GM04504 (cell line): Measurements from ENCODE around the gene MAN1B1.
A peak's percentile ranks its signal among the peaks of the same experiment; 100 is the strongest.

Experiments
- DNase-seq: peaks from one replicate; pipeline ENCODE4 v3.0.0-alpha.2; 2012; ENCODE audit warnings: low read depth

The MAN1B1 gene

DNA sequence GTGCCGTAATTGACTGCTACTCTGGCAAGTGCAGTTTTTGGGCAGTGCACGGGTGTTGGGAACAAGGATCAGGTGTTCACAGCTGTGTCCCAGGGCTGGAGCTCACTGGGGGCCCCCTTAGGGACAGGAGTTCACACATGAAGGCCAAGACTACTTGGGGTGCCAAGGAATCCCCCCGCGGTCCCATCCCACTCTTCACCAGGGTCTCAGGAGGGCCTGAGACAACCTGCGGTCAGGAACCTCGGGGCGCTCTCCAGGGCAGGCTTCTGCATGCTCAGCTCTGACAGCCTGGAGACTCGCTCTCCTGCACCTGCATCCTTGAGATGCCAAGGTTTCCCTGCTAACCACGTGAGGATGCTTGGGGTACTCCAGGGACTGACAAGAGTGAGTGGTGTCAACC is 2.3 kb upstream of the MAN1B1 start:
- no peak for DNase-seq

DNA sequence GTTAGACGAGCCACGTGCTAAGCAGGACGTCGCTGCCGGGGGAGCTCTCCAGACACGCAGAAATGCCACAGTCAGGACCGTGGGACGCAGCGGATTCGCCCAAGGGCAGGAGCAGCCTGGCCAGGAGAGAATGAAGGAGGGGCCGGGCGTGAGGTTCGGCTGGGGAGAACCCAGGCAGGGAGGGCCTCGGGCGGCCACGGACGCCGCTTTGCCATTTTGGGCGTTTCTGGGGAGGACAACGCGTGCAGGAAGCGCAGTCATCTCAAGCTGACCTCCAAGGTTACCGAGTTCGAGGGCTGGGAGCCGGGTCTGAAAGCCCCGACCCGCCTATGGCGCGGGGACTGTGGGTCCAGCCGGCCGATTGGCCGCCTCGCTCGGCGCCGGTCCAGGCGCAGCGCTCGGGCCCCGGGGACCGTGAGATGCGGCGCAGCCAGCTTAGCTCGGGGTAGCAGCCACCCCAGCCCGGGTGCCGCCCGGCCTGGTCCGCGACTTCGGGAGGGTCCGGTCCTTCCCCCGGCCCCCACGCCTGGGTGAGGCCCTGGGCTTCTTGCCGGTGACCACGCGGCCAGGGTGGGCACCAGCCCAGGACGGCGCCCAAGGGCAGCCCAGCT is 760 bp upstream of the MAN1B1 start:
- peak; percentile 32 for DNase-seq

DNA sequence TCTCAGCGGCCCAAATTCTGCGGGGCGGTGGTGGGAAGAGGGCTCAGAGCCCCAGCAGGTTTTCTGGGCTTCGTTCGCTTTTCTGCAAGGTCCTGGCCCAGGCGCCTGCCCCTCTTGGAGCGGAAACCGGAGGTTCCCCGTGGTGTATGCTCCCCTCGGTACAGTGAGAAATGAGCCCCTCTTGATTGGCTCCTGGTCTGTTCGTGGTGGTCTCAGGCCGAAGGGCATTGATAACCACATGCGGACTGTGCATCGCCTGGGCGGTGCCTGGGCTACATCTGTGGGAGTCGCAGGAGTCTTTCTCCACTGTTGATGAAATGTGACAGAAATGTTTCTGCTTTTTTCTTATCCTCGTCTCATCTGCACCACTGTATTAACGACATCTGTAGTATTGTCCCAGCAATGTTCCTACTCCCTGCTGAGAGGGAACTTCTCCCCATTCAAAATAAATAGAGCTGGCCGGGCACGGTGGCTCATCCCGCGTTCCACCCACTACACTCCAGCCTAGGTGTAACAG is 682 bp downstream of the MAN1B1 start:
- DNase-seq, result no peak

DNA sequence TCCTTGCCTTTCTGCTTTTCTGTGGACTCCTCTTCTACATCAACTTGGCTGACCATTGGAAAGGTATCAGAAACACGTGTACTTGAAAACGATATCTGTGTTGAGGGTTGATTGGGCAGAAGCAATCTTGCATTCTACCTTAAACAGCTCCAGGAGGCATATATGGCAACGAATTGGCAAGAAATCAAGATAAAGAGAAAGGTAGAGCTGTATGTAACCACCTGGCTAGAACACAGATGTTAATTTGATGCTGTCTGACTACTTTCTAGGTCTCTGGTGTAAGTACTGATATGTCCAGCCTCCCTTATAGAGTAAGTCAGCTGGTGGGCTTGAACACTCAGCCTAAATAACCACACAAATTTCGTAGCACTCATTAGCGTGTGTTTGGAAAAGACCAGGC is 1.3 kb downstream of the MAN1B1 start:
- no peak for DNase-seq

DNA sequence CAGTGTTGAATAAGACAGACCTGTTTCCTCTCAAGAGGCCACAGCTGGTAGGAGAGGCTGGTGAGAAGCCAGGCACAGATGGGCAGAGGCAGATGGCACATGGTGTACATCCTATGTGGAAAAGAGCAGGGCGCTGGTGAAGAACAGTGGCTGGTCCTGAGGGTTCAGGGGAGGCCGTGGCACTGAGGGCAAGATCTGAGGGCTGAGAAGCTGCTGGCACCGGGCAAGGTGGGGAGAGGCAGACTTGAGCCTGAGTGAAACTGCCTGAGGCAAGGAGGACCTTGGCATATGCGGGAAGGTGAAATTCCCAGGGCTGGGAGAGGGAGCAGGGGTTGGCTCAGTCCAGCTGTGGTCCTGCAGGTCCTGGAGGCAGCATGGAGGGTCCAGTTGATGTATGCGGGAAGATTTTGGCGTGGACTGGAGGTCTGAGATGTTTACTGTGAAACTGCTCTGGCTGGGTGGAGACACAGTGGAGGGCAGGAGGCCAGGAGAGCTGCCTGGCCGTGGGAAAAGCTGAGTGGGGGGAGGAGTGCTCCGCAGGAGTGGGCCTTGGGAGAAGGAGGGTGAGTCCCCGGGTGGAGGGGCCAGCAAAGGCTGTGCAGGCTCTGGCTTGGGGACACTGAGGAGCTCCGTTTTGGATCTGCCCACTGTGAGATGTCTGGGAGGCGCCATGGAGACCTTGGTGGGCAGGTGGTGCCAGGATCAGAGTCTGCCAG is 2.6 kb downstream of the MAN1B1 start:
- no peak for DNase-seq

DNA sequence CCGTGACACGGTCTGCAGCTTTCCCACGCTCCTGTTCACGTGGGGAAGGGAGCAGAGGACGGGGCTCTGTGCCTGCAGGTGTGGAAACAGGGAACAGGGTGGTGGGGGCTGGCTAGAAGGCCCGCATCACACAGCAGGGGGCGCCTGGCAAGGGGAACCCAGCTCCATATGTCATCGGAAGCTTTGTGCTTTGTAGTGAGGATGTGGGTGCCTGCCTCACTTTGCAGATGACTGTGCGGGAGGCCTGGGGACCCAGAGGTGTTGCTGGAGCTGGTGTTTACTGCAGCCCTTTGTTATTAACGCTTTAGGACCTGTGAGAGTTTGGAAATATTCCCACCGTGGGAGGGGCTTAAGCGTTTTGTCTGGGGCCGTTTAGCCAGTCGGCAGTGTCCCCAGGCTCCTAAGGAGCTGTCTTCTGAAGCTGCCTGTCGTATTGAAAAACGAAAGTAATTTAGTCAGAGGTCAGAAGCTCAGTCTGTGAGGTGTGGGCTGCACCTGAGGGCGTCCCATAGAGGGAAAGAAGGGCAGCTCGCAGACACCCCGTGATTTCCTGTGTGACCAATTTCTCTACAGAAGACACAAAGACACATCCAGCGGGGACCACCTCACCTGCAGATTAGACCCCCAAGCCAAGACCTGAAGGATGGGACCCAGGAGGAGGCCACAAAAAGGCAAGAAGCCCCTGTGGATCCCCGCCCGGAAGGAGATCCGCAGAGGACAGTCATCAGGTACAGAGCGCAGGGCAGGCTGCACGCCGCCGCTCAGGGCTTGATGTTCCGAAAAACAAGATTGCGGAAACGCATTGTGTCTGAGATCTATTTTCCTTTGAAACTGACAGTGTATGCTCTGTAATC is 9.1 kb downstream of the MAN1B1 start:
- no peak for DNase-seq

DNA sequence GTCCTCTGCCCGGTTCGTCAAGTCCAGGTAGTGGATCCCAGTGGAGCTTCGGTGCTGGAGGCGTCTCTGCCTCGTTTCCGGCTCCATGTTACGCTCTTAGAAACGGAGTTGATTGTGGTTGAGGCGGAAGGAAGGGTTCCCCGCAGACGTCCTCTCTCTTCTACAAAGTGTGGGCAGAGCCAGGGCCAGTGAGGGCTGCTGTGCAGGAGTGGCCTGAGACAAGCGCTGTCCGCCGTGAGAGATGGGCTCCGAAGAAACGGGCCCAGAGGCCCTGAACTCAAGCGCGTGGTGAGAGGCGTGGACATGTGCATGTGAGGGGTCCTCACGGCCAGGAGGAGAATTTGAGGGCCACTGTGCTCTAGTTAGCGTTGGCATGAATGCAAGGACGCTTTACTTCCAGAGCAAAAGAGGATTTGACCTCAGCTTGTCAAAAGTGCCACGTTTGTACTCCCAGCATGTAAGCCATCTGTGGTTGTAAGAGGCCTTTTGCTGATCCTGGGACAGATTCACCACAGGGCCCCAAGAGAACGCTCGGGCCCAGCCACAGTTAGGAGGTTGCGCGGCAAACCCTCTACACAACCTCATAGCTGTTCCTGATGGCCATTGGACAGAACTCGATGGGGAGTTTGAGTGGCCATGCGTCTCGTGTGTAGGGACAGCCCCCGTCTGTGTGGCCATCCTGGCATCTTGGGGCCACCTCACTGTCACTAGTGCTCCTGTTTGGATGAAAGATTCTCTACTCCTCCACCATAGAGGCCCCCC is 10.2 kb downstream of the MAN1B1 start:
- no peak for DNase-seq

DNA sequence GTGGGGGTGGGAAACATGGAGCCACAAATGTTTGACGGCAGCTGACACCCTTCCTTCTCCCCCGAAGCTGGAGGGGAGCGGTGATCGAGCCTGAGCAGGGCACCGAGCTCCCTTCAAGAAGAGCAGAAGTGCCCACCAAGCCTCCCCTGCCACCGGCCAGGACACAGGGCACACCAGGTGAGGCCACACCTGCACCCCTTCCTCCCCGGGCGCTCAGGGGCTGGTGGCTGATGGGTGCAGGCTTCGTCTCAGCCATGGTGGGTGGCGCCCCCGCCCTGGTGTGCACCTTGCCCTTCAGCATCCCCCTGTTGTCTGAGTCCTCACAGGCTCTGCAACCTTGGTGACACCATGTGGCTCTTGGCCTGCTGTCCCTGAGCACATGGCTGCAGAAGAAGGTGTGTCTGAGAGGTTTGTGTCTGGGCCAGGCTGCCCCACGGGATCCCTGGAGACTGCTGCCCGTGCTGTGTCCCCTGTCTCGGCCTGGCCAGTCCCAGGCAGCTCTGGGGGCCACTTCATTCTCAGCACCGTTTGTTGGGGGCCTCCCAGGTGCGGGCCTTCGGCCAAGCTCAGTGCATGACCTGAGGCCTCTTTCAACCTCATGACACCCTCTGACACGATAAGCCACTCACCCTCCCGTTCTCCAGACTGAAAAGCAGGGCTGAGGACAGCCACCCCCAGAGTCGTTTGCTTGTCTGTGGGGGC is 11.1 kb downstream of the MAN1B1 start:
- no peak for DNase-seq

DNA sequence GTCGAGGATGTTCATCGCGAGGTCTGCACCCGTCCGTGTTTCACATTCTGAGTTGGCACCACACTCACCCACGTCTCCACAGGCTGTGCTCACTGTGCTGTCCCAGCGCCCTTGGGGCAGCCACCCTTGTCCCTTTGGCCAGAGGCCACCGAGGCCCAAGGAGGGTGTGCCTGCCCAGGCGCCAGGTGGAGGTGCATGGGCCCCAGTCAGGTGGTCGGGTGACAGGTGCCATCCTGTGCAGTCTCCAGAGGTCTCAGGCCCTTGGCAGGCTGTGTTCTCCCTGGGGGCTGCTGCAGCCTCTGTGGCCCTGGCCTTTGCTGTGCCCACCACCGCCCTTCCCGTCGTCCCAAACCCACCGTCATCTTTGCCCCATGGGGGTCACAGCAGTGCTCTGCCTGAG is 12.4 kb downstream of the MAN1B1 start:
- DNase-seq, result no peak

DNA sequence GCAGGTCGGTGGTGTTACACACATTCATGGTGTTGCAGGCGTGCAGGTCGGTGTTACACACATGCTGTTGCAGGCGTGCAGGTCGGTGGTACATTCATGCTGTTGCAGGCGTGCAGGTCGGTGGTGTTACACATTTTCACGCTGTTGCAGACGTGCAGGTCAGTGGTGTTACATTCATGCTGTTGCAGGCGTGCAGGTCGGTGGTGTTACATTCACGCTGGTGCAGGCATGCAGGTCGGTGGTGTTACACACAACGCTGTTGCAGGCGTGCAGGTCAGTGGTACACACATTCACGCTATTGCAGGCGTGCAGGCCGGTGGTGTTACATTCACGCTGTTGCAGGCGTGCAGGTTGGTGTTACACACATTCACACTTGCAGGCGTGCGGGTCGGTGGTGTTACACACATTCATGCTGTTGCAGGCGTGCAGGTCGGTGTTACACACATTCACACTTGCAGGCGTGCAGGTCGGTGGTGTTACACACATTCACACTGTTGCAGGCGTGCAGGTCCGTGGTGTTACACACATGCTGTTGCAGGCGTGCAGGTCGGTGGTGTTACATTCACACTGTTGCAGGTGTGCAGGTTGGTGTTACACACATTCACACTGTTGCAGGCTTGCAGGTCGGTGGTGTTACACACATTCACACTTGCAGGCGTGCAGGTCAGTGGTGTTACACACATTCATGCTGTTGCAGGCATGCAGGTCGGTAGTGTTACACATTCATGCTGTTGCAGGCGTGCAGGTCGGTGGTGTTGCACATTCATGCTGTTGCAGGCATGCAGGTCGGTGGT is 16.6 kb downstream of the MAN1B1 start:
- no peak for DNase-seq

DNA sequence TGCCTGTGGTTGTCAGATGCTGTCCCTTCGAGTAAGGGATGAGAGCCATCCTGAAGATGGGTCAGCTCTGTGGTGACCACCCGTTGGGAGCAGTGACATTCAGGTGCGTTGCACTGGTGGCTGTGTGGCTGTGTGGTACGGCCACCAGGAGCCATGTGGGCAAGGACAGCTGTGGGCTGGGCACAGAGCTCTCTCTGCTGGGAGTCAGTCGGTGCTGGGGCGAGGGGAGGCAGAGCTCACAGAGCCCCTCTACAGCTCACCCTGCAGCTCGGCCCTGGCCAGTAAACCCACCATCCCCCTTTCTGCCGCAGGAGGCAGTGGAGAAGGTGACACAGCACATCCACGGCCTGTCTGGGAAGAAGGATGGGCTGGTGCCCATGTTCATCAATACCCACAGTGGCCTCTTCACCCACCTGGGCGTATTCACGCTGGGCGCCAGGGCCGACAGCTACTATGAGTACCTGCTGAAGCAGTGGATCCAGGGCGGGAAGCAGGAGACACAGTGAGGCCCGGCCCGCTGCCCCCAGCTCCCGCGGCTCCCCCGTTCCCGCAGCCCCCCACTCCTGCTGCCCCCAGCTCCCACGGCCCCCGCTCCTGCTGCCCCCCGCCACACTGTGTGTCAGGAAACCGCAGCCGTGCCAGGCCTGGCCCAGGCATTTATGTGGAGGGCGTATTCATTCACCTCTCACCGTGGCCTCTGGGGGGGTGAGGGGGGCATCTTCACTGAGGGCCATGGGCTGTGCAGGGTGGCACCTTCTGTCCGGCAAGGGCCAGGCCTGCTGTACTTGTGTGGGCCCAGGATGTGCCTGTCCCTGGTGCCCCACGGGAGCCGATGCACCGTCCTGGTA is 19.3 kb downstream of the MAN1B1 start:
- DNase-seq, result no peak

DNA sequence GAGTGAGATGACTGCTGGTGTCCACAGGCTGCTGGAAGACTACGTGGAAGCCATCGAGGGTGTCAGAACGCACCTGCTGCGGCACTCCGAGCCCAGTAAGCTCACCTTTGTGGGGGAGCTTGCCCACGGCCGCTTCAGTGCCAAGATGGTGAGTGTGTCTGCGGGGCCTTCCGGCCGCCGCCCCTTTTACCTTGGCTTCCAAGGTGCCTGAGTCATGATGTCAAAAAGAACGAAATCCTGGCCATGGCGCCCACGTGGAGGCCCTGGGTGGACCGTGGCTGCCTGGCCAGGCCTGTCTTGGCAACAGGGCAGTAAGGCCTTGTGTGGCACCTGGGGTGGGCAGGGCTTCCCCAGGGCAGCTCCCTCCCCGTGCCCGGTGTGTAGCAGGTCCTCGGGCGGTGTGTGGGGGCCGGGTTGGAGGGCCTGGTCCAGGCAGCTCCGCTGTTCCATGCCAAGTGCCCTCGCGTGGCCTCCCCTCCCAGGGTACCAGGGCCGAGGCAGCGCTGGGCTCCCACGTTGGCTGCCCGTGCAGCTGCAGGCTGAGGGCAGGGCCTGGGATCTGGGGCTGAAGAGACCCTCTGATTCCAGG is 20.0 kb downstream of the MAN1B1 start:
- no peak for DNase-seq

DNA sequence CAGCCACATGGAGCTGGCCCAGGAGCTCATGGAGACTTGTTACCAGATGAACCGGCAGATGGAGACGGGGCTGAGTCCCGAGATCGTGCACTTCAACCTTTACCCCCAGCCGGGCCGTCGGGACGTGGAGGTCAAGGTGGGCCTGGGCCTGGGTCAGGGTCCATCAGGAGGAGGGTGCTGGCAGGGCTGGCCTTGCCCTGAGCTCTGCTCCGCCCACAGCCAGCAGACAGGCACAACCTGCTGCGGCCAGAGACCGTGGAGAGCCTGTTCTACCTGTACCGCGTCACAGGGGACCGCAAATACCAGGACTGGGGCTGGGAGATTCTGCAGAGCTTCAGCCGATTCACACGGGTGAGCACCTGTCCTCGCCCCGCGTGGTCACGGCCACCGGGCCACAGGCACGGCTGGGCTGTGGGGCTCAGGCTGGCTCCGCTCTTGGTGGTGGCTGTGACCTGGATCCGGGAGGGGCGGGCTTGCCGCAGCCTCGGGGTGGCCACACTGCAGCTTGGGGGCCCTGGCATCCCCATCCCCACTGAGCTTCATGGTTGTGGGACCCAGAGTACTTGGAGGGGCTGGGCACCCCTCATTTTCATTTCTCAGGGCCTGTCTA is 20.6 kb downstream of the MAN1B1 start:
- DNase-seq, result no peak

DNA sequence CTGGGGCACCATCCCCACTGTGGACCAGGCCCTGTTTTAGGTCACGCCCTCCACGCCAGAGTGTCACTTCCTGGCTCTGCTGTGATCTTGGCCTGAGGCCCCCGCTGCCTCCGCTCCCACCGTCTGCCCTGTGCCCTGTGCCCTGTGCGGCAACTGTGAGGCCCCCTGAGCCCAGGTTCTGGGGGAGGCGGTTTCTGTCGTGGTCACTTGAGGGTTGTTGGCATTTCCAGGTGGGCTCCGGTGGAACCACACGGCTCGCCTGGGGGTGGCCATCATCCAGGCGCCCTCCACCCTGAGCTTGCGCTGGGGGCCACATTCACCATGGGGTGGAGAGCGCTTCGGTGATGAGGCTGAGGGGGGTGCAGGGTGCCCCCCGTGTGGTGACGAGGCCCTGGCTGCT is 21.2 kb downstream of the MAN1B1 start:
- no peak for DNase-seq

DNA sequence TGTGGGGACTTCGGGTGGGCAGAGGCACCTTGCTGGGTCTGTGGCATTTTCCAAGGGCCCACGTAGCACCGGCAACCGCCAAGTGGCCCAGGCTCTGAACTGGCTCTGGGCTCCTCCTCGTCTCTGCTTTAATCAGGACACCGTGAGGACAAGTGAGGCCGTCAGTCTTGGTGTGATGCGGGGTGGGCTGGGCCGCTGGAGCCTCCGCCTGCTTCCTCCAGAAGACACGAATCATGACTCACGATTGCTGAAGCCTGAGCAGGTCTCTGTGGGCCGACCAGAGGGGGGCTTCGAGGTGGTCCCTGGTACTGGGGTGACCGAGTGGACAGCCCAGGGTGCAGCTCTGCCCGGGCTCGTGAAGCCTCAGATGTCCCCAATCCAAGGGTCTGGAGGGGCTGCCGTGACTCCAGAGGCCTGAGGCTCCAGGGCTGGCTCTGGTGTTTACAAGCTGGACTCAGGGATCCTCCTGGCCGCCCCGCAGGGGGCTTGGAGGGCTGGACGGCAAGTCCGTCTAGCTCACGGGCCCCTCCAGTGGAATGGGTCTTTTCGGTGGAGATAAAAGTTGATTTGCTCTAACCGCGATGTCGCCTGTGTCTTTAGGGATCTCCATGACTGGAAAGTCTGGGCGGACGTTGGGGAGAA is 21.9 kb downstream of the MAN1B1 start:
- no peak for DNase-seq

DNA sequence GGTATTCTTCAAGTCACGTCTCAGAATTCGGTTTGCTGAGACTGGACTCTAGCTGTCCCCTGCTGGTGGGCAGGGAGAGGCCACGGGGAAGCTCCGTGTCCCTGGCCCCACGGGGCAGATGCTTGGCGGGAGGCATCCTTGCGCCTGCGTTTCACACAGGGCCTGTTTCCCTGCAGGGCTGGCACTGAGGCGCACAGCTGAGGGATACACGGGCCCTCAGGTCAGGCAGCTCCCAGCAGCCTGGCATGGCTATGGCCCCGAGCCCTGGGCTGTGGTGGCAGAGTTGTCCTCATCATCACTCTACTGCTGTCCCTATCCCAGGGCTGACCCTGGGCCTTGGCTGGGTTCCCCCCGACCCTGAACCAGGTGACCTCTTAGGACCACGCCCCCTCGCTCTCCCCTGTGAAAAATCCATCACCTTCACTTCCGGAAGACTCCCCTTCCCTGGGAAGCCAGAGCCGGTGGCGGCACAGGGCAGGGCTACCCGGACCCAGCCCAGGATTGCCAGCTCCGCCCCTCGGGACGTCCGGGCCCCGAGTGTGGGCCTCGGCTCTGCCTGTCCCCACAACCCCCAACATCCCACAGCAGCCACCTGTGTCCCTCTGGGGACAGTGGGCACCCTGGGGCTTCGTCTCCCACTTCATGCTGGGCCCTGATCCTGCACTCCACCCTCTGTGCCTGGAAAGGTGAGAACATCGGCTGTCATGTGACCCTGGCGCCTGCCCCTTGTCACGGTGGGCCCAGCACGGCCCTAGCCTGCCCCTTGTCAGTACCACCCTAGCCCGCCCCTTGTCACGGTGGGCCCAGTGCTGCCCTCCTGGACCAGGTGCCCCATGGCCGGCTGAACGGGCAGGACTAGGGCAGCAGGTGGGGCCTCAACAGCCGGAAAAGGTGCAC is 22.7 kb downstream of the MAN1B1 start:
- no peak for DNase-seq

DNA sequence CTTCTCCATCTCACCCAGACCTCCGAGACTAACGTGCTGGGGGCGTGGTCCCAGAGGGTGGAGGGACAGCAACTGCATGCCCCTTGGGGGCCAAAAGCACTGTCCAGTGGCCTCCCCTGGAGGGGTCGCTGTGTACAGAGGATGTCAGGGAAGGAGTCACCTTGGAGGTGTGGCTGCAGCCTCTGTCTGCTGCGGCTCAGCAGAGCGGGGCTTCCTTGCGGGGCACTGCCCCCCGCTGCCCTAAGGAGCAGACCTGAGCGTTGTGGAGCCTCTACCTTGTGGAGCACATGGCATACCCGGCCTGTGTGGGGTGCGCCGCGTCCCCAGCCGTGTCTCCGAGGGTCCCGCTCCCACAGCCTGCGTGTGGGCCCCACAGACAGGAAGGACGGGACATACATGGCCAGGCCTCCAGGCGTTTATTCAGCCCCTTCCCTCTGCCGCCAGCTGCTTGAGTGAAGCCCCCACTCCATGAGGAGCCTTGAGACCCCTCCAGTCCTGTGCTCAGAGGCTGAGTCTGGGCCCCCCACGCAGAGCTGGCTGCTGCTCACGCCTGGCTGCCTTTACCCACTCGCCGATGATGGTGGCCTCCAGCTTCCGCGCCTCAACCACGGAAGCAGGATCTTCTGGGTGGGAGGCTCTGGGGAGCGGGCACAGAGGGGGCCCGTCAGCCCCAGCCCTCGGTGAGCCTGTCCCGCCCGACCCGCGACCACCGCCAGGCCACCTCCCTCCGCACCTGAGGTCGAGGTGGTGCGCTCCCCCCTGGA is 23.5 kb downstream of the MAN1B1 start:
- no peak for DNase-seq
